Mesendoderm (in vitro differentiated cells): ENCODE data around the gene PGBD5.

Source experiments
- DNase-seq: peaks from one replicate; pipeline ENCODE4 v3.0.0; 2013
- H2AK5ac ChIP-seq: 2 replicates; pipeline ENCODE4 v1.6.1; 2013; ENCODE audit warnings: low read length, inconsistent platforms
- H2BK120ac ChIP-seq: 2 replicates; pipeline ENCODE4 v1.6.1; 2013; ENCODE audit warnings: low read depth, mild to moderate bottlenecking, low read length, moderate library complexity, mixed read lengths
- H2BK15ac ChIP-seq: replicated peaks from 2 replicates; pipeline ENCODE4 v1.6.1; 2013; ENCODE audit warnings: low read depth, mild to moderate bottlenecking, moderate library complexity
- H2BK5ac ChIP-seq: 2 replicates; pipeline ENCODE4 v1.6.1; 2013; ENCODE audit warnings: low read length, inconsistent platforms
- H3K18ac ChIP-seq: 2 replicates; pipeline ENCODE4 v1.6.1; 2013; ENCODE audit warnings: mild to moderate bottlenecking, low read length, mixed read lengths
- H3K23ac ChIP-seq: one replicate; pipeline ENCODE4 v1.6.1; 2013; ENCODE audit warnings: low read length
- H3K27ac ChIP-seq: 2 replicates; pipeline ENCODE4 v1.5.1; 2013; ENCODE audit warnings: low read depth, mild to moderate bottlenecking, inconsistent platforms, low read length, moderate library complexity
- H3K27me3 ChIP-seq: 2 replicates; pipeline ENCODE4 v1.6.1; 2013; ENCODE audit warnings: low read length, control low read depth, mild to moderate bottlenecking, inconsistent platforms; ENCODE audit not compliant: insufficient read depth, poor library complexity
- H3K36me3 ChIP-seq: 2 replicates; pipeline ENCODE4 v1.6.1; 2013; ENCODE audit warnings: low read length, inconsistent platforms; ENCODE audit not compliant: control insufficient read depth, insufficient read depth
- H3K4ac ChIP-seq: one replicate; pipeline ENCODE4 v1.6.1; 2013; ENCODE audit warnings: low read depth, mild to moderate bottlenecking, low read length, moderate library complexity
- H3K4me1 ChIP-seq: 2 replicates; pipeline ENCODE4 v1.6.1; 2013; ENCODE audit warnings: low read depth, low read length, inconsistent platforms; ENCODE audit not compliant: control insufficient read depth
- H3K4me2 ChIP-seq: 2 replicates; pipeline ENCODE4 v1.6.1; 2013; ENCODE audit warnings: low read length
- H3K4me3 ChIP-seq: 2 replicates; pipeline ENCODE4 v1.5.1; 2013; ENCODE audit warnings: mild to moderate bottlenecking, low read length
- H3K56ac ChIP-seq: one replicate; pipeline ENCODE4 v1.6.1; 2013; ENCODE audit warnings: low read length
- H3K79me1 ChIP-seq: 2 replicates; pipeline ENCODE4 v1.6.1; 2013; ENCODE audit warnings: low read length, inconsistent platforms
- H3K79me2 ChIP-seq: 2 replicates; pipeline ENCODE4 v1.6.1; 2013; ENCODE audit warnings: mild to moderate bottlenecking, low read length; ENCODE audit not compliant: control insufficient read depth, insufficient read depth
- H3K9ac ChIP-seq: 2 replicates; pipeline ENCODE4 v1.6.1; 2013; ENCODE audit warnings: low read length, inconsistent platforms
- H4K5ac ChIP-seq: one replicate; pipeline ENCODE4 v1.6.1; 2013; ENCODE audit warnings: low read length
- H4K8ac ChIP-seq: one replicate; pipeline ENCODE4 v1.6.1; 2013; ENCODE audit warnings: low read depth, mild to moderate bottlenecking, control low read depth, low read length, moderate library complexity
- WGBS: extraction: QIAGEN DNeasy Blood & Tissue Kit; methylation state at CpG from one replicate; pipeline ENCODE4 v1.1.7; 2013; ENCODE audit warnings: low lambda C conversion rate, missing lambda C conversion rate; ENCODE audit not compliant: insufficient coverage; ENCODE audit errors: extremely low coverage; 5-methylcytosine and 5-hydroxymethylcytosine counted together

PGBD5 gene

GRCh38 chr1:230354005-230354404 lies 72.1 kb downstream of the PGBD5 start:
- no peak overlapping the region for H2AK5ac ChIP-seq
- peaks cover 2% of the 10 kb centered on the region for H3K36me3 ChIP-seq
- no peak overlapping the region for H3K18ac ChIP-seq
- no peaks in the 10 kb centered on the region for H3K4me1 ChIP-seq
- no peaks in the 10 kb centered on the region for H3K79me1 ChIP-seq
- DNase-seq = no peak
- no peak overlapping the region for H3K4me3 ChIP-seq
- H2BK15ac ChIP-seq = no peak overlapping the region
- H2BK120ac ChIP-seq = no peak overlapping the region
- H3K79me2 ChIP-seq = no peaks in the 10 kb centered on the region
- H4K5ac ChIP-seq = no peak overlapping the region
- H3K23ac ChIP-seq = no peak overlapping the region
- no peak overlapping the region for H3K27ac ChIP-seq
- H4K8ac ChIP-seq = no peak overlapping the region
- H3K56ac ChIP-seq = no peak overlapping the region
- no CpG with 5 or more reads among the region's 4 CpGs for WGBS
- H3K27me3 ChIP-seq = no peaks in the 10 kb centered on the region
- H3K4me2 ChIP-seq = no peak overlapping the region
- H3K9ac ChIP-seq = no peak overlapping the region
- H3K4ac ChIP-seq = no peak overlapping the region
- H2BK5ac ChIP-seq = no peak overlapping the region

GRCh38 chr1:230352537-230352936 lies 73.6 kb downstream of the PGBD5 start:
- Histone ChIP-seq H2BK5ac (no peak overlapping the region), H3K18ac (no peak overlapping the region), H3K4me3 (no peak overlapping the region), H3K79me1 (no peaks in the 10 kb centered on the region), H3K23ac (no peak overlapping the region), H2AK5ac (no peak overlapping the region), H2BK120ac (no peak overlapping the region), H3K27ac (no peak overlapping the region), H4K8ac (no peak overlapping the region), H3K79me2 (no peaks in the 10 kb centered on the region), H2BK15ac (no peak overlapping the region), H3K56ac (no peak overlapping the region), H3K9ac (no peak overlapping the region), H3K4ac (no peak overlapping the region), H3K36me3 (peaks cover 2% of the 10 kb centered on the region), H3K4me2 (no peak overlapping the region), H3K4me1 (no peaks in the 10 kb centered on the region), H4K5ac (no peak overlapping the region), H3K27me3 (no peaks in the 10 kb centered on the region)
- DNase-seq = no peak
- no CpG with 5 or more reads among the region's 6 CpGs for WGBS

GRCh38 chr1:230351983-230352382 lies 74.1 kb downstream of the PGBD5 start:
- Histone ChIP-seq H2AK5ac (no peak overlapping the region), H3K36me3 (peaks cover 2% of the 10 kb centered on the region), H2BK15ac (no peak overlapping the region), H3K79me2 (no peaks in the 10 kb centered on the region), H4K5ac (no peak overlapping the region), H3K9ac (no peak overlapping the region), H3K79me1 (no peaks in the 10 kb centered on the region), H3K4me3 (no peak overlapping the region), H3K4me2 (no peak overlapping the region), H3K27me3 (no peaks in the 10 kb centered on the region), H3K56ac (no peak overlapping the region), H3K23ac (no peak overlapping the region), H4K8ac (no peak overlapping the region), H3K4me1 (no peaks in the 10 kb centered on the region), H3K4ac (no peak overlapping the region), H3K27ac (no peak overlapping the region), H3K18ac (no peak overlapping the region), H2BK5ac (no peak overlapping the region), H2BK120ac (no peak overlapping the region)
- no CpG with 5 or more reads among the region's 6 CpGs for WGBS
- DNase-seq = no peak

GRCh38 chr1:230351514-230351913 lies 74.6 kb downstream of the PGBD5 start:
- H2BK15ac ChIP-seq = no peak overlapping the region
- no peak overlapping the region for H3K56ac ChIP-seq
- H4K8ac ChIP-seq = no peak overlapping the region
- no peak overlapping the region for H2BK120ac ChIP-seq
- H3K79me2 ChIP-seq = no peaks in the 10 kb centered on the region
- H3K9ac ChIP-seq = no peak overlapping the region
- no peak overlapping the region for H3K18ac ChIP-seq
- H3K4ac ChIP-seq = no peak overlapping the region
- DNase-seq = no peak
- no CpG with 5 or more reads among the region's 2 CpGs for WGBS
- H2BK5ac ChIP-seq = no peak overlapping the region
- H4K5ac ChIP-seq = no peak overlapping the region
- no peaks in the 10 kb centered on the region for H3K27me3 ChIP-seq
- no peak overlapping the region for H3K4me2 ChIP-seq
- H3K79me1 ChIP-seq = no peaks in the 10 kb centered on the region
- peaks cover 2% of the 10 kb centered on the region for H3K36me3 ChIP-seq
- H3K23ac ChIP-seq = no peak overlapping the region
- H3K4me1 ChIP-seq = no peaks in the 10 kb centered on the region
- no peak overlapping the region for H3K27ac ChIP-seq
- H3K4me3 ChIP-seq = no peak overlapping the region
- no peak overlapping the region for H2AK5ac ChIP-seq

GRCh38 chr1:230350208-230350921 lies 75.8 kb downstream of the PGBD5 start:
- Histone ChIP-seq H4K8ac (no peak overlapping the region), H3K23ac (no peak overlapping the region), H3K79me2 (no peaks in the 10 kb centered on the region), H3K4me2 (no peak overlapping the region), H2BK15ac (no peak overlapping the region), H3K36me3 (peaks cover 2% of the 10 kb centered on the region), H3K27me3 (no peaks in the 10 kb centered on the region), H2AK5ac (no peak overlapping the region), H2BK5ac (no peak overlapping the region), H3K79me1 (no peaks in the 10 kb centered on the region), H3K4ac (no peak overlapping the region), H3K4me3 (no peak overlapping the region), H2BK120ac (no peak overlapping the region), H3K18ac (no peak overlapping the region), H3K9ac (no peak overlapping the region), H3K4me1 (no peaks in the 10 kb centered on the region), H4K5ac (no peak overlapping the region), H3K56ac (no peak overlapping the region), H3K27ac (no peak overlapping the region)
- DNase-seq = no peak
- WGBS = no CpG with 5 or more reads among the region's 13 CpGs

- no peak overlapping the region for H2BK5ac ChIP-seq
- H3K18ac ChIP-seq = no peak overlapping the region
- no peak overlapping the region for H3K9ac ChIP-seq
- no peak for DNase-seq
- H2BK15ac ChIP-seq = no peak overlapping the region
- H2BK120ac ChIP-seq = no peak overlapping the region
- no peak overlapping the region for H3K23ac ChIP-seq
- no CpG with 5 or more reads among the region's 5 CpGs for WGBS
- no peak overlapping the region for H4K8ac ChIP-seq
- H3K79me1 ChIP-seq = no peaks in the 10 kb centered on the region
- H3K4me3 ChIP-seq = no peak overlapping the region
- no peak overlapping the region for H3K4me2 ChIP-seq
- H3K79me2 ChIP-seq = no peaks in the 10 kb centered on the region
- H2AK5ac ChIP-seq = no peak overlapping the region
- no peak overlapping the region for H4K5ac ChIP-seq
- H3K27me3 ChIP-seq = no peaks in the 10 kb centered on the region
- H3K56ac ChIP-seq = no peak overlapping the region
- H3K36me3 ChIP-seq = peaks cover 2% of the 10 kb centered on the region
- no peak overlapping the region for H3K4ac ChIP-seq
- H3K4me1 ChIP-seq = no peaks in the 10 kb centered on the region
- no peak overlapping the region for H3K27ac ChIP-seq
Observed at GRCh38 chr1:230349020-230349393, 77.1 kb downstream of the PGBD5 start.
